HG03108 (cell line): ENCODE results near the gene ZNF578.
"Not testable (repeated sequence)": the region's sequence is repeated elsewhere in the genome, so short reads cannot be mapped to it uniquely, and the experiment has no call there.

ENCODE experiments used
- ATAC-seq: cut with Tn5 transposase; IDR thresholded peaks from one replicate; pipeline ENCODE4 v1.9.1; 2021; ENCODE audit warnings: moderate library complexity; ENCODE audit not compliant: unreplicated experiment

The ZNF578 gene

DNA sequence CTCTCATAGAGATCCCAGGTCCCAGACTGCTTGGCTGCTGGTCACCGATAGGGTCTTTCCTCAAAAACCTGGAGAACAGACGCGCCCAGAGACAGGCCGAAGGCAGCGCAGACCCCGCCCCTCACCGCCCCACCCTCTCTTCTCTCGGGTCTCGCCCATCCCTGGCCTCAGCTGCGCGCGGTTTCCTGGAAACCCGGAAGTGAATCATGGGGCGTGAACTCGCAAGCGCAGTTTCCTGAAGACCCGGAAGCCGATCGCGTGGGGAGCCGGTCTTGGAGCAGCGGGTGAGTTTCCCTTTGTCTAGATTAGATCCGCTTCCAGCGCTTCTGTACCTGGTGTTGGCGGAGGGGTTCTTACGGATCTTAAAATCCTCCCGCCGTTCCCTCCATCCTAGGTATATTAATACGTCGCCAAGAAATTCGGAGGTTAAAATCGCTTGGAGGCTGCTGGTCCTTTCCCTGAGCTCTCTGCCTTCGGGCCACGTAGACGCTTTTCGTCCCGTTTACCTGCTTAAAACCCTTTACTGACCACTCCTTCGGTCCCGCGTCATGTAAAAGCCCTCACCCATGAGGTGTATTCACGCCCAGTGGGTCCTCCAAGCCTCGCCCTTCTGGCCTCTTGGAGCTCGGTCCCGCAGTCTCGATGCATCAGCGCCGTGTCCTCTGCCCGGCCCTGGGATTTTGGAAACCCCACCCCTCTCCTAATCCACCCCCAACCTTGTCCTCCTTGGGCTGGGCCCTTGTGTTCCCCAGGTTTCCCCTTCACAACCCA lies at the start of gene ZNF578:
TSS of gene ZNF578 (plus strand) at position 230 of the 771 bp plus-strand sequence. CDS start 48,293 bp downstream, outside the sequence.
- no peak for ATAC-seq

DNA sequence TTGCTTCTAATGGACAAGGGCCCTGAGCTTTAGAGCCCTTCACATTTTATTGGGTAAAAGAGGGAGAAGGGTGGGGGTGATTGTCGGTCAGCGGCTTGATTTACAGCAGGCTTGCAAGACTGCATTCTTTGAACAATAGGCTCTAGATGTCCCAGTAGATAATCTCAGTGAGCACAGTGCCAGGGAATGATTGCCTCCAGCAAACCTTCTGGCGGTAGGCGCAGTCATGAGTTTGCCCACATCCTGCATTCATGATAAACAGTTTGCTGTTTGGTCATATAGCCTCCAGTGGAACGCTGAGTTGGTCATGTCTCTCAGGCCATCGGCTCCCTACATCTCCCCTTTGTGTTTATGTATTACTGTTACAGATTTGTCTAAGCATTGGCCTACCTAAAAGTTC lies 43.1 kb upstream of the ZNF578 start:
- ATAC-seq: no peak

DNA sequence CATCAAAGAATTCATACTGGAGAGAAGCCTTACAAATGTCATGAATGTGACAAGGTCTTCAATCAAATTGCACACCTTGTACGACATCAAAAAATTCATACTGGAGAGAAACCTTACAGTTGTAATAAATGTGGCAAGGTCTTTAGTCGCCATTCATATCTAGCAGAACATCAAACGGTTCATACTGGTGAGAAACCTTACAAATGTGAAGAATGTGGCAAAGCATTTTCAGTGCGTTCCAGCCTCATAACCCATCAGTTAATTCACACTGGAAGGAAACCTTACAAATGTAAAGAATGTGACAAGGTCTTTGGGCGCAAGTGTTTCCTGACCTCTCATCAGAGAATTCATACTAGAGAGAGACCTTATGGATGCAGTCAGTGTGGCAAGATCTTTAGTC lies 37.6 kb upstream of the ZNF578 start:
- no peak for ATAC-seq

DNA sequence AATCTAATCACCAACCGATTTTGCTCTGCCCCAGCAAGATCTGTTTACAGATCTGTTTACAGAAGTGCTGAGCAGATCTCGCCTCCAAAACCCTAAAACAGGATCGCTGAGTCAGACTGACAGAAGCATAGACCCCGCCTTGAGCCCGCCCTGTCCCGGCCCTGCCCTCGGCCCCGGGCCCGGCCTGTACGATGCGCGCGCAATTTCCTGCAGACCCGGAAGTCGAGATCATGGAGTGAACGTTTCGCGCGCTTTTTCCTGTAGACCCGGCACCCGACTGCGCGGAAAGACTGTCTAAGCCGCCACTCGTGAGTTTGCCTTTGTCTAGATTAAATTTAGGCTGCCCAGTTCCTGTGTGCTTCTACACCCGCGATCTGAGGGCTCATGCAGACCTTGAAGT lies 24.4 kb upstream of the ZNF578 start, which contains the start of gene ZNF534:
TSS of gene ZNF534 (plus strand) at position 212 of the 400 bp plus-strand sequence. CDS start 2,327 bp downstream, outside the sequence.
- no peak for ATAC-seq

DNA sequence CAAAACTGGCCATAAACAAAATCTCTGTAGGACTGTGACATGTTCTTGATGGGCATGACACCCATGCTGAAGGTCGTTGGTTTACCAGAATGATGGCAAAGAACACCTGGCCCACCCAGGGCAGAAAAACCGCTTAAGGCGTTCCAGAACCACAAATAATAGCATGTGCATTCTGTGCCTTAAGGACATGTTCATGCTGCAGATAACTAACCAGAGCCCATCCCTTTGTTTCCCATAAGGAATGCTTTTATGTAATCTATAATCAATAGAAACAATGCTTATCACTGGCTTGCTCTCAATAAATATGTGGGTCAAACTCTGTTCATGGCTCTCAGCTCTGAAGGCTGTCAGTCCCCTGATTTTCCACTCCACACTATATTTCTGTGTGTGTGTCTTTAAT lies 11.2 kb upstream of the ZNF578 start:
- no peak for ATAC-seq

DNA sequence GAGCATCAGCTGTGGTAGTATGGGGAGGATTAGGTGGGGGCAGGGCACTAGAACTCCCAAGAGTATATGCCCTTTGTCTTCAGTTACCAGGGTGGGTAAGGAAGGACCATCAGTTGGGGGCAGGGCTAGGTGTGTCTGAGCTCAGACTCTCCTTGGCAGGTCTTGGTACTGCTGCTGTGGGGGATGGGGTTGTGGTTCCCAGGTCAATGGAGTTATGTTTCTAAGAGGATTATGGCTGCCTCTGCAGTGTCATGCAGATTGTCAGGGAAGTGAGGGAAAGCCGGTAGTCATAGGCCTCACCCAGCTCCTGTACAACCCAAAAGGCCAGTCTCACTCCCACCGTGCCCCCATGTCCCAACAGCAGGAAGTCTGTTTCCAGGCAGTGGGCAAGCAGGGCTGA lies 8.8 kb upstream of the ZNF578 start:
- ATAC-seq: no peak

DNA sequence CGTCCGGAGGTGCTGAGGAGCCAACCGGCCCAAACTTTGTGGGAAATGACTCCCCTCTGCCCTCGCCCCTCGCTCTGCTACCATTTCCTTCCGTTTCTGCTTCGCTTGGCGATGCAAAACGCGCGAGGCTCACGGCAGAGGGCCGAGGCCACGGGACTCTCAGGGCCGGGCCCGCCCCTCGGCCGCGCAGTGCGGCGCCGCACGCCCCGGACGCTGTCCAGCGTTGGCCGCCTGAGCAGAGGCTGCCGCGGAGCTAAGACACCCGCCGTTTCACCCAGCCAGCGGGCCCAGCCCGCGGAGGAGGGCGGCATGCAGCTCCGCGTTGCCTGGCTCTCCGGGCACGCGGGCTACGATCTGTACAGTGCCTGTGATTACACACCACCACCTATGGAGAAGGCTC lies 2.1 kb upstream of the ZNF578 start:
- no peak for ATAC-seq

DNA sequence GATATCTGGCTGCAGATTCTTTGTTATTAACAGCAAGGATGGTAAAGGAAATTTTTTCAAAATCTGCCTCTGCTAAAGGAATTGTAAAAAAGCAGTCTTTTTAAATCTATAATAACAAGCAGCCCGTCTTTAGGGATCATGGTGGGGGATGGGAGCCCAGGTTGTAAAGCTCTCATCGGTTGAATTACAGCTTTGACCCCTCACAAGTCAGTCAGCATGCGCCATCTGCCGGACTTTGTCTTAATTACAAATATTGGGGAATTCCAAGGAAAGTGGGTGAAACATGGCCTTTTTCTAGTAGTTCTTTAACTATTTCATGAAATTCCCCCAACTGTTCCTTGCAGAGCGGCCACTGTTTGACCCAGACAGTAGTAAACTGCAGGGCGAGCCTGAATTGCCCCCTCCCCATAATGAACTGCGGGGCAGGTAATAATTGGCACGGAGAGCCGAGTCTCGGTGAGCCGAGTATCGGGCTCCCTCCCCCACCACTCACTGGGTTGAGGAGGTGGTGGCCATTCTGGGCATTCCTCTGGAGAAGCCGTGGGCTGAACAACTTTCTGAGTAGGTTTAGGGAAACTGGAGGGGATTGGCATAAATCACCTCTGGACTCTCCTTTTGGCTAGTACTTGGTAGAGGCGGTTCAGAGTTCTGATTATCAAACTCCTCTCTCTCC lies 11.6 kb downstream of the ZNF578 start:
- no peak for ATAC-seq

DNA sequence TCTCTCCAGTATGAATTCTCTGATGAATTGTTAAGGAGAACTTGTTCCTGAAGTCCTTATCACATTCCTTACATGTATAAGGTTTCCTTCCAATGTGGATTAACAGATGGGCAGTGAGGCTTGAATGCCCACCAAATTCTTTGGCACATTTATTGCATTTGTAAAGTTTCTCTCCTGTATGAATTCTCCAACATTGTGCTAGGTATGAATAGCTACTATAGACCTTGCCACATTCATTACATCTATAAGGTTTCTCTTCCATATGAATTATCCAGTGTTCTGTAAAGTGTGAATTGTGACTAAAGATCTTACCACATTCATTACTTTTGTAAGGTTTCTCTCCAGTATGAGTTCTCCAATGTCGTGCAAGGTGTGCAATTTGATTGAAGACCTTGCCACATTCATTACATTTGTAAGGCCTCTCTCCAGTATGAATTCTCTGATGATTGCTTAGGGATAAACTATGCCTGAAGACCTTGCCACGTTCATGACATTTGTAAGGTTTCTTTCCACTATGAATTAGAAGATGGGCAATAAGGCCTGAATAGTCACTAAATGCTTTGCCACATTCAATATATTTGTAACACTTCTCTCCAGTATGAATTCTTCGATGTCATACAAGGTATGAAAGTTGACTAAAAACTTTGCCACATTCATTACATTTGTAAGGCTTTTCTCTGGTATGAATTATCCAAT lies 20.4 kb downstream of the ZNF578 start:
- no peak for ATAC-seq

DNA sequence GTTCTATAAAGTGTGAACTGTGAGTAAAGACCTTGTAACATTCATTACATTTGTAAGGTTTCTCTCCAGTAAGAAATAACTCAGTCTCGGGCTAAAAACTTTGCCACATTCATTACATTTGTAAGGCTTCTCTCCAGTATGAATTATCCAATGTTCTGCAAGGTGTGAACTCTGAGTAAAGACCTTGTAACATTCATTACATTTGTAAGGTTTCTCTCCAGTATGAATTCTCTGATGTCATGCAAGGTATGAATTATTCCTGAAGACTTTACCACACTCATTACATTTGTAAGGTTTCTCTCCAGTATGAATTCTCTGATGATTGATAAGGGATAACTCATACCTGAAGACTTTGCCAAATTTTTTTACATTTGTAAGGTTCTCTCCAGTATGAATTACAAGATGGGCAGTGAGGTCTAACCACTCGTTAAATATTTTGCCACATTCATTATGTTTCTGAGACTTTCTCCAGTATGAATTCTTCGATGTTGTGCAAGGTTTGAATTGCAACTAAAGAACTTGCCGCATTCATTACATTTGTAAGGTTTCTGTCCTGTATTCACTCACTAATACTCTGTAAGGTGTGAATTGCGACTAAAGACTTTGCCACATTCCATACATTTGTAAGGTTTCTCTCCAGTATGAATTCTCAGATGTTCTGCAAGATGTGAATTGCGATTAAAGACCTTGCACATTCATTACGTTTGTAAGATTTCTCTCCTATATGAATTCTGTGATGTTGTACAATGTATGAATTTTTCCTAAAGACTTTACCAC lies 21.2 kb downstream of the ZNF578 start:
- ATAC-seq: no peak

DNA sequence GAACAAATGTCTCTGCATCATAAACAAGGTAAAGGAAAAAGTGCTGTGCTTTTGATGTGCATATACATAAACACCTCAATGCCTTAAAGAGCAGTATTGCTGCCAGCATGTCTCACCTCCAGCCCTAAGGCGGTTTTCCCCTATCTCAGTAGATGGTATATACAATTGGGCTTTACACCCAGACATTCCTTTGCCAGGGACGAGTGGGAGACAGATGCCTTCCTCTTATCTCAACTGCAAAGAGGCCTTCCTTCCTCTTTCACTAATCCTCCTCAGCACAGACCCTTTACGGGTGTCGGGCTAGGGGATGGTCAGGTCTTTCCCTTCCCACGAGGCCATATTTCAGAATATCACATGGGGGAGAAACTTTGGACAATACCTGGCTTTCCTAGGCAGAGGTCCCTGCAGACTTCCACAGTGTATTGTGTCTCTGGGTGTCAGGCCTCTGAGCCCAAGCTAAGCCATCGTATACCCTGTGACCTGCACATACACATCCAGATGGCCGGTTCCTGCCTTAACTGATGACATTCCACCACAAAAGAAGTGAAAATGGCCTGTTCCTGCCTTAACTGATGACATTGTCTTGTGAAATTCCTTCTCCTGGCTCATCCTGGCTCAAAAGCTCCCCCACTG lies 30.9 kb downstream of the ZNF578 start:
- ATAC-seq: not testable (repeated sequence)

DNA sequence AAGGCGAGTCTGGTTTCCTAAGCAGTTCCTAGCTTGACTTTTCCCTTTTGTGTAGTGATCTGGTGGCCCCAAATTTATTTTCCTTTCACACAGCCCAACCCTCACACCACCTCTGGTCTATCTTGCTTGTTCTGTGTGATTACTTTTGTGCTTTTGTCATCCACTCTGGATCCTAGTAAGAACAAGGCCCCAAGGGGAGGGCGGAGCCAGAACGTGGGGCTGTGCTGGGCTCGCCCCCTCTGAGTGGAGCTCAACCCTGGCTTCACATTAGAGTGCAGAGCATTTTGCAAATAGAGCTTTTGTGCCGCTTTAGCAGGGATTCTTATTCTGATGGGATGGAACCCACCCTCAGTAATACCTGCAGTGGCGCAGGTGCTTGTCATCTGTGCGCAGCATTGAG lies 31.7 kb downstream of the ZNF578 start:
- ATAC-seq: not testable (repeated sequence)

DNA sequence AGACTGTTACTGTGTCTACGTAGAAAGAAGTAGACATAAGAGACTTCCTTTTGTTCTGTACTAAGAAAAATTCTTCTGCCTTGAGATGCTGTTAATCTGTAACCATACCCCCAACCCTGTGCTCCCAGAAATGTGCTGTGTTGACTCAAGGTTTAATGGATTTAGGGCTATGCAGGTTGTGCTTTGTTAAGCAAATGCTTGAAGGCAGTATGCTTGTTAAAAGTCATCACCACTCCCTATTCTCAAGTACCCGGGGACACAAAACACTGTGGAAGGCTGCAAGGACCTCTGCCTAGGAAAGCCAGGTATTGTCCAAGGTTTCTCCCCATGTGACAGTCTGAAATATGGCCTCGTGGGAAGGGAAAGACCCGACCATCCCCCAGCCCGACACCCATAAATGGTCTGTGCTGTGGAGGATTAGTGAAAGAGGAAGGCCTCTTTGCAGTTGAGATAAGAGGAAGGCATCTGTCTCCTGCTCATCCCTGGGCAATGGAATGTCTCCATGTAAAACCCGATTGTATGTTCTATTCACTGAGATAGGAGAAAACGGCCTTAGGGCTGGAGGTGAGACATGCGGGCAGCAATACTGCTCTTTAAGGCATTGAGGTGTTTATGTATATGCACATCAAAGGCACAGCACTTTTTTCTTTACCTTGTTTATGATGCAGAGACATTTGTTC lies 32.3 kb downstream of the ZNF578 start:
- not testable (repeated sequence) for ATAC-seq

DNA sequence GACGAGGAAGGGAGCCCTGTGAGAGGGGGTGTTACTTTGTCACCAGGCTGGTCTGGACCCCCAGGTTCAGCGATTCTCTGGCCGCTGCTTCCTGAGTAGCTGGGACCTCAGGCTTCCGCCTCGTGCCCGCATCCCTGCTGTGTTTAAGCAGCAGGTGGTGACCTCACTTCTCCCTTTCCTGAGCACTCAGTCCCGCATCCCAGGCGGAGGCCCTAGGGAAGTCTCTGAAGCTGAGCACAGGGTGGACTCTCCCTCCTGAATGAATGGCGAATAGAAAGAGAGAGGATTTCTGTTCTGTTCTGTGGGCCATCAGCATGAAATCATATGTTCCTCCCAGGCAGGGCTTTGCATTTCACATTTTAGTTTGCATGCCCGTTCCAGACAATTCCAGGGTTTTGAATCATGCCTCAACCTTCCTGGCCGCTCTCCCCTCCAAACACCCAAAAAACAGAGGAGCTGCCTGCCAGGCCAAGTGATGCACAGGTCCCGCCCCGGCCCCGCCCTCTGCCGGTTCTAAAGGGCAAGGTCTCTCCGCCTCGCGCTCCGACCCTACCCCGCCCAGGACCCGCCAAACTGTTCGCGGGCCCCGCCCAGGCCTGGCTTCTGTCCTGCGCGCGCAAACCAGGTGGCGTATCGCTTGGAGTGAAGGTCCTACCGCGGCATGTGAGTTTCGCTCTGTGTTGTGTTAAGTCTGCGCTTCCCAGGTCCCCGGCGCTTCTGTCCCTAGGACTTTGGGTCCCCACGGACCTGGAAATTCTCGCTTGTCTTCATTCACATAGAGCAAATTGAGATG lies 39.0 kb downstream of the ZNF578 start:
- ATAC-seq: no peak

DNA sequence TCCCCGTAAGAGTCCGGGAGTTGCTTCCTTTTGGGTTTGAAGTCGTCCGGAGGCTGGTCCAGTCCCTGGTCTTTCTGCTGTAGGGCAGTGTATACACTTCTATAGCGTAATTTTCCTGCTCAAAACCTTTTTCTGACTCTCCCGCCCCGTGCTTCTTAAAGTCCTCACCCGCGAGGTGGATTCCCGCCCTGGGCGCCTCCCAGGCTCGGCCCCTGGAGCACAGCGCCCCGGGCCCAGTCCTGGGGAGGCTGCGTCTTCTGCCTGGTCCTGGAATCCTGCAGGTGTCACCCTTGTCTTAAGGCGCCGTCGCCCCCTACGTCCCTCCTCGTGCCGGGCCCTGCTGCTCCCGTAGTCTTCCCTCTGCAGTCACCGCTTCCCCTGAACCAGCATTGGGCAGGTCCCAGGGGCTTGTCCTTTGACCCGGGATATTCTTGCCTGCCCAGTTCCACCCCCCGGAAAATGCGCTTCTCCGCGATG lies 39.7 kb downstream of the ZNF578 start:
- no peak for ATAC-seq

DNA sequence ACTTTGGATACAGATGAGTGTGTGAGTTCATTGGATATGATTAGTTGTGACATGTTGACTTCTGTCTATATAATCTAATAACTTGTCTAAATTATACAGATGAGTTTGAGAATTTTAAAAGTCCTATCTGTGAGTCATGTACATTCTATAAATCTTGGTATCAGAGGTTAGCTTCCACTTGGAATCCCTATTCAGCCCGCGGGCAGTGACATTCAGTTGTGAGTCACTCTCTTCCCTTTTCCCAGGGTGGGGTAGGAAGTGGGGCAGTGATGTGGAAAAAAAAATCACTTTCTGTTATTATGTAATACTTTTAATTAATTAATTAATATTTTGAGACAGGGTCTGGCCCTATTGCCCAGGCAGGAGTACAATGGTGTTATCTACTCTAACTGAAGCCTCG lies 41.2 kb downstream of the ZNF578 start:
- no peak for ATAC-seq

DNA sequence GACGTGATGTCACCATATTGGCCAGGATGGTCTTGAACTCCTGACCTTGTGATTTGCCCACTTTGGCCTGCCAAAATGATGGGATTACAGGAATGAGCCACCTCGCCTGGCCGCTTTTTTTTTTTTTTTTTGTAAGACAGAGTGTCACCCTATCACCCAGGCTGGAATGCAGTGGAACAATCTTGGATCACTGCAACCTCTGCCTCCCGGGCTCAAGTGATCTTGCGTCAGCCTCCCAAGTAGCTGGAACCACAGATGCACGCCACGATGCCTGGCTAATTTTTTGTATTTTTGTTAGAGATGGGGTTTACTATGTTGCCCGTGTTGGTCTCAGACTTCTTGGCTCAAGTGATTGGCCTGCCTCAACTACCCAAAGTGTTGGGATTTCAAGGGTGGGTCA lies 45.2 kb downstream of the ZNF578 start:
- no peak for ATAC-seq

DNA sequence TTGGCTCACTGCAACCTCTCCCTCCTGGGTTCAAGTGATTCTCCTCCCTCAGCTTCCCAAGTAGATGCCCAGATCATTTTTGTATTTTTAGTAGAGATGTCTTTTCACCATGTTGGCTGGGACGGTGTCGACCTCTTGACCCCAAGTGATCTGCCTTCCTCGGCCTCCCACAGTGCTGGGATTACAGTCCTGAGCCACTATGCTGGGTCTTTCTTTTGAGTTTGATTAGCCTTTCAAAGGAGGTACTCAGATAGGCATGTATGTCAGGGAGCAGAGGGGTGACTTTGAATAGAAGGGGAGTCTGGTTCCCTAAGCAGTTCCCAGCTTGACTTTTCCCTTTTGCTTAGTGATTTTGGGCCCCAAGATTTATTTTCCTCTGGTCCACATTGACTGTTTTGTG lies 47.1 kb downstream of the ZNF578 start:
- not testable (repeated sequence) for ATAC-seq

DNA sequence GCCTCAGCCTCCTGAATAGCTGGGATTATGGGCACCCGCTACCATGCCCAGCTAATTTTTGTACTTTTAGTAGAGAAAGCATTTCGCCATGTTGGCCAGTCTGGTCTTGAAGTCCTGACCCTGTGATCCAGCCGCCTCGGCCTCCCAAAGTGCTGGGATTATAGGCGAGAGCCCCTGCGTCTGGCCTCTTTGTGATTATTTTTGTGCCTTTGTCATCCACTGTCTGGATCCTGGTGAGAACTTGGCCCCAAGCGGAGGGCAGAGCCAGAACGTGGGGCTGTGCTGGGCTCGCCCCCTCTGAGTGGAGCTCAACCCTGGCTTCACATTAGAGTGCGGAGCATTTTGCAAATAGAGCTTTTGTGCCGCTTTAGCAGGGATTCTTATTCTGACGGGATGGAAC lies 47.6 kb downstream of the ZNF578 start:
- ATAC-seq: not testable (repeated sequence)
